DND-41 (cell line): ENCODE measurements around the gene UNC79.
A peak's percentile ranks its signal among the peaks of the same experiment; 100 is the strongest.

Source experiments
- ATAC-seq: fragments of 200-7000 bp; cut with Tn5 transposase; 3 replicates; pipeline ENCODE4 v1.9.1; 2021; ENCODE audit warnings: low read depth; ENCODE audit not compliant: insufficient read depth
- DNase-seq: peaks from one replicate; pipeline ENCODE4 v3.0.0-alpha.2; 2020
- H2AFZ ChIP-seq: 2 replicates; pipeline ENCODE4 v1.6.0; 2012; ENCODE audit warnings: low read depth, low read length
- H3K27ac ChIP-seq: 2 replicates; pipeline ENCODE4 v1.5.1; 2012; ENCODE audit warnings: low read length, inconsistent platforms
- H3K27me3 ChIP-seq: fragments of 200-600 bp; sonication (generic); 2 replicates; pipeline ENCODE4 v1.6.0; 2012; ENCODE audit warnings: low read length, mild to moderate bottlenecking, inconsistent platforms; ENCODE audit not compliant: insufficient read depth, poor library complexity
- H3K36me3 ChIP-seq: 2 replicates; pipeline ENCODE4 v1.5.1; 2012; ENCODE audit warnings: low read length, inconsistent platforms; ENCODE audit not compliant: insufficient read depth
- H3K4me1 ChIP-seq: 2 replicates; pipeline ENCODE4 v1.5.1; 2012; ENCODE audit warnings: mild to moderate bottlenecking, low read length; ENCODE audit not compliant: insufficient read depth
- H3K4me2 ChIP-seq: 2 replicates; pipeline ENCODE4 v1.6.0; 2012; ENCODE audit warnings: mild to moderate bottlenecking, moderate library complexity, low read length, inconsistent platforms; ENCODE audit not compliant: insufficient read depth
- H3K4me3 ChIP-seq, 2 experiments: fragments of 200-600 bp in 1 of 2; shearing (Covaris generic) in 1 of 2; 2 replicates each; pipeline ENCODE4 v1.5.1; 2012 to 2016; ENCODE audit warnings: inconsistent platforms in 2 of 2, low read length in 2 of 2, mild to moderate bottlenecking in 2 of 2, low read depth in 1 of 2, moderate library complexity in 1 of 2
- H3K79me2 ChIP-seq: 2 replicates; pipeline ENCODE4 v1.6.0; 2012; ENCODE audit warnings: low read length, inconsistent platforms; ENCODE audit not compliant: insufficient read depth
- H3K9ac ChIP-seq: 2 replicates; pipeline ENCODE4 v1.6.0; 2012; ENCODE audit warnings: low read depth, mild to moderate bottlenecking, inconsistent platforms, low read length, moderate library complexity
- H3K9me3 ChIP-seq: 2 replicates; pipeline ENCODE4 v1.5.1; 2012; ENCODE audit warnings: low read length, moderate library complexity, mild to moderate bottlenecking, inconsistent platforms; ENCODE audit not compliant: insufficient read depth, severe bottlenecking
- H4K20me1 ChIP-seq: 2 replicates; pipeline ENCODE4 v1.6.0; 2012; ENCODE audit warnings: low read length; ENCODE audit not compliant: insufficient read depth
- CTCF ChIP-seq: IDR thresholded peaks from 2 replicates; pipeline ENCODE4 v1.5.1; 2012; ENCODE audit warnings: borderline replicate concordance, low read length, moderate library complexity, mild to moderate bottlenecking; ENCODE audit not compliant: poor library complexity, severe bottlenecking; ENCODE audit errors: extremely low read depth
- EZH2 ChIP-seq: IDR thresholded peaks from 3 replicates; pipeline ENCODE4 v1.6.1; 2012; ENCODE audit warnings: borderline replicate concordance, low read depth, mild to moderate bottlenecking, moderate library complexity, low read length, inconsistent platforms; ENCODE audit not compliant: severe bottlenecking

UNC79 gene

GRCh38 chr14:93733231-93733630 lies 302.5 kb downstream of the UNC79 start:
- DNase-seq (no peak), ATAC-seq (no peak)
- no peak overlapping the region for H2AFZ ChIP-seq
- H3K4me1 ChIP-seq, result no peaks in the 10 kb centered on the region
- H3K27me3 ChIP-seq, result no peaks in the 10 kb centered on the region
- no peak overlapping the region for H3K27ac ChIP-seq
- H3K79me2 ChIP-seq, result no peaks in the 10 kb centered on the region
- H3K36me3 ChIP-seq, result no peaks in the 10 kb centered on the region
- H4K20me1 ChIP-seq, result no peaks in the 10 kb centered on the region
- H3K4me2 ChIP-seq, result no peak overlapping the region
- TF ChIP-seq CTCF, result no peak
- no peak for TF ChIP-seq EZH2
- no peak overlapping the region for H3K9ac ChIP-seq
- H3K9me3 ChIP-seq, result no peaks in the 10 kb centered on the region
- no peak overlapping the region for H3K4me3 ChIP-seq

DNA sequence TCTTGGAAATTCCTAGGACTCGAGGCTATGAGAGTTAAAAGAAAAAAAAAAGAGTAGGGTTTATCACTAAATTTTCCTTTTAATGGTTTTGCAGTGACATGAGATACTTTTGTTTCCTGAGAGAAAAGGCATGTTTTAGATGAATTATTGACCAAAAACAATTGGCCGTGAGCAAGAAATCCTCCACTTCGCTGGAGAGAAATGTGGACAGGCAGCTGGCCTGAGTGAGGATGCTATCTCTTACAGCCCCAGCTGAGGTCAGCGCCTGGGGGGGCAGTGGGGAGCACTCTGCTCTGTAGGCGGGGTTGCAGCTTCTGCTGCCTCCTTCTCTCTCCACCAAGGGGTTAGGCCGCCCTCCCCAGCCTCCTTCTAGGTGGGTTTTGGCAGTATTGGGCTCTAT lies 302.9 kb downstream of the UNC79 start:
- Histone ChIP-seq H3K79me2 (no peaks in the 10 kb centered on the region), H3K9me3 (no peaks in the 10 kb centered on the region), H2AFZ (no peak overlapping the region), H3K27ac (no peak overlapping the region), H3K4me3 (no peak overlapping the region), H3K36me3 (no peaks in the 10 kb centered on the region), H3K9ac (no peak overlapping the region), H3K4me2 (no peak overlapping the region), H3K4me1 (no peaks in the 10 kb centered on the region), H3K27me3 (no peaks in the 10 kb centered on the region), H4K20me1 (no peaks in the 10 kb centered on the region)
- DNase-seq, result no peak
- TF ChIP-seq CTCF (no peak), EZH2 (no peak)
- ATAC-seq, result no peak

DNA sequence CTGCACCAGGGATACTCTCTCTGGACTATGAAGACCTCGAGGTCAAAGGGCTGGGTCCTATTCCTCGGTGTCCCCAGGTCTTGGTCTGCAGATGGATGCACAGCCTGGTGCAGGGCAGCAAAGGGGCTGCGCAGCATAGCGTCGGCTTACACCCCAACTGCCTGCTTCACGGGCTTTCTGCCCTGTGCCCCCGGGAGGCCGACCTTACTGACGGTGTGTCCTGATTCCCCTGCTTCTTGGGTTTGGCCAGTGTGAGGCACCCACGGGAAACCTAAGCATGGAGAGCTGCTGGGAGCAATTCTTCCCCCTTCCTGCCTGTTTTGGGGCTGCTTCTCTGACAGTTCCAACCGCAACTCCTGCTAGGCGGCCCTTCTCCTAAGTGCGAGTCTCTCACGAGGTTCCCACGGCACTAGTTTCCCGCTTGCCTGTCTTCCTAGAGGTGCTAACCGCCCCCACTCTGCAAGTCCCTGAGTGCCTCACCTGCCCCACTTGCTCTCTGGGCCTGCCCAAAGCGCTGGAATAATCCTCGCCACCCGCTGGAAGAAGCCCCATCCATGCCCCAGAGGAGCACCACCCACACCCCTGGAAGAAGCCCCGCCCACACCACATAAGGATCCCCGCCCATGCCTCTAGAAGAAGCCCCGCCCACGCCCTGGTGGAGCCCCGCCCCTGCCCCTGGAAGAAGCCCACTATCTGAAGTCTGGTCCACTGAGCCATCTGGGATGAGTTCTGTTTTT lies 303.5 kb downstream of the UNC79 start:
- Histone ChIP-seq H3K27ac (no peak overlapping the region), H3K27me3 (no peaks in the 10 kb centered on the region), H3K9ac (no peak overlapping the region), H3K79me2 (no peaks in the 10 kb centered on the region), H3K4me2 (no peak overlapping the region), H3K4me3 (no peak overlapping the region), H4K20me1 (no peaks in the 10 kb centered on the region), H3K4me1 (no peaks in the 10 kb centered on the region), H3K36me3 (no peaks in the 10 kb centered on the region), H3K9me3 (no peaks in the 10 kb centered on the region), H2AFZ (no peak overlapping the region)
- no peak for TF ChIP-seq CTCF
- no peak for TF ChIP-seq EZH2
- ATAC-seq (peak; percentile 54; the same call in 2 of the 3 replicates), DNase-seq (peak; percentile 28)
